Fibroblast of pulmonary artery (primary cell): ENCODE results near the gene ASIC3.

Experiments used
- DNase-seq: peaks from one replicate; pipeline ENCODE4 v3.0.0-alpha.2; 2010; ENCODE audit warnings: low read depth
- H3K4me3 ChIP-seq: replicated peaks from 2 replicates; pipeline ENCODE4 v1.5.1; 2011; ENCODE audit warnings: low read depth, mild to moderate bottlenecking, control low read depth, low read length, moderate library complexity
- TF ChIP-seq, protein P1 (sequence below): IDR thresholded peaks from 2 replicates; pipeline ENCODE4 v1.5.1; 2011; ENCODE audit warnings: mild to moderate bottlenecking, control low read depth, low read length, inconsistent platforms; ENCODE audit errors: missing control alignments

Gene ASIC3

DNA sequence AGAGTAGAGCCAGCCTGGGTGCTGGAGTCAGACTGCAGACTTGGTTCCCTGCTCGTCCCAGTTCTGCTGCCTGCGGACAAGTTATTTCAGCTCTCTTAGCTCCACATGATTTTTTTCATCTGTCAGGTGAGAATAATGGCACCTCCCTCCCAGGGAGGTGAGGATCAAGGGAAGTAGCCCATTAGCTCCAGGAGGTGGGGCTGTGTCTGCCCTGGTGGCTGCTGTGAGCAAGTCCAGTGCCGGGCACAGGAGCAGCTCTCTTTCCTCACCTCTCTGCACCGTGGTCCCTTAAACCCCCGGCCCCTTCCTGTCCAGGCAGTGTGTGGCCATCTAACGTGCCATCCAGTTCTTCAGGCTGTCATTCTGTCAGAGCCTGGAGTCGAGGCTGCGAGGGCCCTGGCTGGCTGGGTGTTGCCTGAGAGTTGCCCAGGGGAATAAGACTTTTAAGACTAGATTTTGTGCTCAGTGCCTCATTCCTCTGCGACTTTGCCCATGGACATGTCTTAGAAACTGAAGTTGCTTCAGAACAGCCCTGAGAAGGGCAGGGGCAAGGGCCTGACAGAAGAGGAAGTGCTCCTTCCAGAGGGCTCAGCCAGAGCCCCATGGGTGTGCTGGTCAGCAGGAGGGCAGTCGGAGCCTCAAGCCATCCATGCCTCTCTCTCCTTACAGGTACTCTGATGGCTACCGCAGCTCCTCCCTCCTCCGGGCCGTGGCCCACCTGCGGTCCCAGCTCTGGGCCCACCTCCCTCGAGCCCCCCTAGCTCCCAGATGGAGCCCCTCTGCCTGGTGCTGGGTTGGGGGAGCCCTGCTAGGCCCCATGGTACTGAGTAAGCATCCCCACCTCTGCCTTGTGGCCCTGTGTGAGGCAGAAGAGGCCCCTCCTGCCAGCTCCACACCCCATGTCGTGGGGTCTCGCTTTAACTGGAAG, 15.1 kb upstream of the ASIC3 start:
- H3K4me3 ChIP-seq = no peak overlapping the region
- no peak for DNase-seq
- TF ChIP-seq, protein P1, sequence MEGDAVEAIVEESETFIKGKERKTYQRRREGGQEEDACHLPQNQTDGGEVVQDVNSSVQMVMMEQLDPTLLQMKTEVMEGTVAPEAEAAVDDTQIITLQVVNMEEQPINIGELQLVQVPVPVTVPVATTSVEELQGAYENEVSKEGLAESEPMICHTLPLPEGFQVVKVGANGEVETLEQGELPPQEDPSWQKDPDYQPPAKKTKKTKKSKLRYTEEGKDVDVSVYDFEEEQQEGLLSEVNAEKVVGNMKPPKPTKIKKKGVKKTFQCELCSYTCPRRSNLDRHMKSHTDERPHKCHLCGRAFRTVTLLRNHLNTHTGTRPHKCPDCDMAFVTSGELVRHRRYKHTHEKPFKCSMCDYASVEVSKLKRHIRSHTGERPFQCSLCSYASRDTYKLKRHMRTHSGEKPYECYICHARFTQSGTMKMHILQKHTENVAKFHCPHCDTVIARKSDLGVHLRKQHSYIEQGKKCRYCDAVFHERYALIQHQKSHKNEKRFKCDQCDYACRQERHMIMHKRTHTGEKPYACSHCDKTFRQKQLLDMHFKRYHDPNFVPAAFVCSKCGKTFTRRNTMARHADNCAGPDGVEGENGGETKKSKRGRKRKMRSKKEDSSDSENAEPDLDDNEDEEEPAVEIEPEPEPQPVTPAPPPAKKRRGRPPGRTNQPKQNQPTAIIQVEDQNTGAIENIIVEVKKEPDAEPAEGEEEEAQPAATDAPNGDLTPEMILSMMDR = no peak

DNA sequence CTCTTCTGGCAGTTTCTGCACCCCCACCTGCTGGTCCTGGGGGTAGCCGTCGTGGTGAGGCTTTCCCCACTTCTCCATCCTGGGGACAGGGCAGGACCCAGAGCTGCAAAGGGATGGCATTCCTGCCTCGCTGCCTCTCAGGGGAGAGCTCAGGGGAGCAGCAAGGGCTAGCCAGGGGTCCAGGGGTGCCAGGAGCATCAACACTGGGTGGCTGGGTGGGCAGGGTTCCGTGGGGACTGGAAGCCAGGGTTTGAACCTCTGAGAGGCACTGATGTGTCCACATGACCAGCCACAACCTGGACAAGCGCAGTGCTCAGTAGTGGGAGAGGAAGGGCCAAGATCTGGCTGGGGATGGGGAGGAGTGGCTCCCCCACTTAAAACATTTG, 14.5 kb upstream of the ASIC3 start:
- TF ChIP-seq, protein P1 = no peak
- no peak overlapping the region for H3K4me3 ChIP-seq
- no peak for DNase-seq

DNA sequence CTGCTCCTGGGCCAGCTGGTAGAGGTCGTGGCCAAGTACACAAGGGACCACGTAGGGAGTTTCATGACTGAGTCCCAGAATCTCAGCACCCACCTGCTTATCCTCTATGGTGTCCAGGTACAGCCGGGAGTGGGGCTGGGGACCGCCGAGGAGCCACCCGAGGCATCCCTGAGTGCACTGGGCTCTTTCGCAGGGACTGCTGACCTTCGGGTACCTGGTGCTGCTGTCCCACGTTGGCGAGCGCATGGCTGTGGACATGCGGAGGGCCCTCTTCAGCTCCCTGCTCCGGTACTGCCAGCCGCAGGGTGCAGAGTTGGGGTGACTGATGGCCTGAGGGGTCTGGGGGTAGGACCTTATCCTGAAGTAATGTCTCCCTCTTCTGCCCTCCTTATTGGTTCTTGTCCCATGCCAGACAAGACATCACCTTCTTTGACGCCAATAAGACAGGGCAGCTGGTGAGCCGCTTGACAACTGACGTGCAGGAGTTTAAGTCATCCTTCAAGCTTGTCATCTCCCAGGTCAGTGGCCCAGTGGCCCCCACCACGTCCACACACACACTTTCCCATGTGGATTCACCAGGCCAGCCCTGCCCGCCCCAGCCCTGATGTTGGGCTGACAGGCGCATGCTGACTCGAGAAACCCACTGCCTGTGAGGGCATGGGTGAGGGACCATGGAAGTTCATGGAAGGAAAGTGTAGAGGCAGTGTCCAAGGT, 13.9 kb upstream of the ASIC3 start:
- H3K4me3 ChIP-seq = no peak overlapping the region
- TF ChIP-seq, protein P1 = no peak
- no peak for DNase-seq

DNA sequence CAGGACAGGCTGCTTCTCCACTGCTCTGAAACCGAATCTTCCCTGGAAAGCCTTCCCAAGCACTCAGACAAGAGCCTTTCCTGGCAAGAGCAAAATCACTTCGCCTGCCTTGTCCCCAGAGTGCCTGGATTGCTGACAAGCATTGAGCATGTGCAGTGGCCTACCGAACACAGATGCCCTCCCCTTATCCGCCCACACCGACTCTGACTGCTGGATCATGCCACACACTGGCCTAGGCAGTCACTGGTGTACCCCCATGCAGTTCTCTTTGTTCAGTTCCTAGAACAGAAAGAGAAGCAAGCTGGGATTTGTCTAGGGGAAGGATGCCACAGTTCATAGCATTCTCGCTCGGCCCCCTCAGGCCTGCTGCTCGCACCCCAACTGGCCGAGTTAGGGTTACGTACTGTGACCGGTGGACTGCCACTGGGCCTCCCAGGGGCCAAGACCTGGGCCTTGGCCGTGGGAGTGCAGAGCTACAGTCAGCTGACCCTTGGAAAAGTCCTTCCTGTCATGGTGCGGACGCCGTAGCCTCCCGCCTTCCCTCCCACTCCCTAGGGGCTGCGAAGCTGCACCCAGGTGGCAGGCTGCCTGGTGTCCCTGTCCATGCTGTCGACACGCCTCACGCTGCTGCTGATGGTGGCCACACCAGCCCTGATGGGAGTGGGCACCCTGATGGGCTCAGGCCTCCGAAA, 13.2 kb upstream of the ASIC3 start:
- no peak overlapping the region for H3K4me3 ChIP-seq
- TF ChIP-seq, protein P1 = no peak
- no peak for DNase-seq

DNA sequence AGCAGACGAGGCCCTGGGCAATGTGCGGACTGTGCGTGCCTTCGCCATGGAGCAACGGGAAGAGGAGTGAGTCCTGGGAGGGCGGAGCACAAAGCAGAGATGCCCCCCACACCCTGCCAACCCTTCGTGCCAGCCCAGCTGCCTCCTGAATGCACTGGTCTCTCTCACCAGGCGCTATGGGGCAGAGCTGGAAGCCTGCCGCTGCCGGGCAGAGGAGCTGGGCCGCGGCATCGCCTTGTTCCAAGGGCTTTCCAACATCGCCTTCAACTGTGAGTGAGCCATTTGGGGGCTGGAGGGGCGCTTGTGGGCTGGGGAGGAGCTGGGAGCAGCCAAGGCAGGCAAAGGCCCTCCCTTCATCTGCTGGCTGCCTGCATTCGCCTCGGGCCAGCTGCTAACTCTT, 12.4 kb upstream of the ASIC3 start:
- TF ChIP-seq, protein P1 = no peak
- H3K4me3 ChIP-seq = no peak overlapping the region
- DNase-seq = no peak

DNA sequence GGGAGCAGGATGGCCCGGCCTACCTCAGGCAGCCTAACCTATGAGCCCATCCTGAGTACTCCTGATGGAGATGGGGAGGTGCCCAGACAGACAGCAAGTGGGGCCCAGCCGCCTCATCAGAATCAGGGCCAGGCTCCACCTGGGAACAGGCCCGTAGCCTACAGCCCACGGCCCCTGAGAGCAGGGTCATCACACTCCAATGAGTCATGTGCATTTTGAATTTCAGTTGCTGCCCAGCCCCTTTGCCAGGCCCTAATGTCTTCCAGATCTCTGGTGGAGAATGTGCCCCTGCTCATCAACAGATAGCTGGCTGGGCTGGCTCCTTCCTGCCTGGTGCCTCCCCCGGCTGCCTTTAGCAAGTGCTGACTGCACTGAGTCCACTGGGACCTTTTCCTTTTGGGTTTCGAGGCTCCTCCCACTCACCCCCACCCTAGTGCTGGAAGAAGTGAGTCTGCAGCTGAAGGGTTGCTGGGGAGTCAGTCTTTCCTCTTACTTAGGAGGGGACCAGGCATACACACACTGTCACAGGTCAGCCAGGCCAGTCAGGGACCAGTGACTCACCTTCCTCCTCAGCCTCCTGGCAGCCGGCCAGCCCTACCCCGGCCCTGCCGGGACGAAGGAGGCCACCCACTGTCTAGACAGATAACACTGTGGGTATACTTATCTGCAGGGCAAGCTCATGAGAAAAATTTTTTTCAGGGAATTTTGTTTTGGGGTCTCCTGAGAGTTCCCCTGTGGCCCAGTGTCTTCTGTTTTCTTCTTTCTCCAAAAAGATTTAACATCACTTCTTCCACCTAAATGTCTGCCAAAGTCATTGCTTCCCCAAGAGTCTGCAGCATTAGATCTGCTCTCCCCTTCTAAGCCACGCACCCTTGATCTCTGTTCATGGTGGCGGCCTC, 9.1 kb upstream of the ASIC3 start:
- H3K4me3 ChIP-seq = no peak overlapping the region
- DNase-seq = peak; percentile 92
- TF ChIP-seq, protein P1 = no peak
